A673 (cell line): Measurements from ENCODE around the gene CYP4B1.

Experiments used
- CTCF ChIP-seq: fragments of 300-800, 200-600 bp; sonication (generic); conservative IDR thresholded peaks from 2 replicates; pipeline ENCODE4 v1.5.1; 2017; ENCODE audit warnings: low read depth, mild to moderate bottlenecking, antibody characterized with exemption, low read length, moderate library complexity, mixed read lengths
- EZH2 ChIP-seq: fragments of 200-600 bp; sonication (generic); IDR thresholded peaks from 2 replicates; pipeline ENCODE4 v1.6.1; 2017; ENCODE audit warnings: borderline replicate concordance, low read depth, mild to moderate bottlenecking, mixed read lengths, antibody characterized with exemption, low read length; ENCODE audit not compliant: poor library complexity, severe bottlenecking

GRCh38 chr1:46818591-46818990 is 19.7 kb downstream of the CYP4B1 start:
- TF ChIP-seq CTCF (no peak), EZH2 (no peak)
